Skeletal muscle satellite cell (primary cell): ENCODE data around the gene UNC5CL.
"Not testable (repeated sequence)": the region's sequence is repeated elsewhere in the genome, so short reads cannot be mapped to it uniquely, and the experiment has no call there.

Source experiments
- H3K27me3 ChIP-seq: 2 replicates; pipeline ENCODE4 v1.7.0; 2013; ENCODE audit warnings: low read length; ENCODE audit not compliant: control insufficient read depth, insufficient read depth
- H3K36me3 ChIP-seq: 2 replicates; pipeline ENCODE4 v1.7.0; 2013; ENCODE audit warnings: mild to moderate bottlenecking, control low read depth, low read length; ENCODE audit not compliant: insufficient read depth
- H3K4me1 ChIP-seq: 2 replicates; pipeline ENCODE4 v1.7.0; 2013; ENCODE audit warnings: low read length; ENCODE audit not compliant: control insufficient read depth, insufficient read depth
- H3K4me2 ChIP-seq: 2 replicates; pipeline ENCODE4 v1.7.0; 2013; ENCODE audit warnings: mild to moderate bottlenecking, low read length
- H3K4me3 ChIP-seq: 2 replicates; pipeline ENCODE4 v1.7.0; 2013; ENCODE audit warnings: low read length
- H3K9ac ChIP-seq: 2 replicates; pipeline ENCODE4 v1.7.0; 2013; ENCODE audit warnings: mild to moderate bottlenecking, low read depth, low read length, moderate library complexity
- H3K9me3 ChIP-seq: replicated peaks from 2 replicates; pipeline ENCODE4 v1.7.0; 2013; ENCODE audit warnings: mild to moderate bottlenecking, control low read depth, low read length

Gene UNC5CL

GRCh38 chr6:41017663-41018062 is 21.4 kb downstream of the UNC5CL start:
- no peaks in the 10 kb centered on the region for H3K4me1 ChIP-seq
- H3K27me3 ChIP-seq = no peaks in the 10 kb centered on the region
- H3K9ac ChIP-seq = no peak overlapping the region
- no peaks in the 10 kb centered on the region for H3K36me3 ChIP-seq
- no peak overlapping the region for H3K4me3 ChIP-seq
- H3K9me3 ChIP-seq = no peaks in the 10 kb centered on the region
- no peak overlapping the region for H3K4me2 ChIP-seq

- not testable (repeated sequence) for H3K4me3 ChIP-seq, H3K4me2 ChIP-seq, H3K4me1 ChIP-seq, H3K27me3 ChIP-seq, H3K9me3 ChIP-seq, H3K9ac ChIP-seq, H3K36me3 ChIP-seq
Measured at GRCh38 chr6:41015860-41016259, 23.2 kb downstream of the UNC5CL start.

GRCh38 chr6:41014780-41015179 is 24.2 kb downstream of the UNC5CL start:
- Histone ChIP-seq H3K9me3 (no peaks in the 10 kb centered on the region), H3K27me3 (peaks cover 5% of the 10 kb centered on the region), H3K4me2 (no peak overlapping the region), H3K9ac (no peak overlapping the region), H3K4me3 (no peak overlapping the region), H3K4me1 (no peaks in the 10 kb centered on the region), H3K36me3 (no peaks in the 10 kb centered on the region)

- no peaks in the 10 kb centered on the region for H3K36me3 ChIP-seq
- no peaks in the 10 kb centered on the region for H3K4me1 ChIP-seq
- H3K4me2 ChIP-seq = no peak overlapping the region
- no peaks in the 10 kb centered on the region for H3K9me3 ChIP-seq
- no peak overlapping the region for H3K9ac ChIP-seq
- no peak overlapping the region for H3K4me3 ChIP-seq
- peaks cover 11% of the 10 kb centered on the region for H3K27me3 ChIP-seq
Measured at GRCh38 chr6:41013466-41014153, 25.4 kb downstream of the UNC5CL start.

- Histone ChIP-seq H3K4me1 (no peaks in the 10 kb centered on the region), H3K36me3 (no peaks in the 10 kb centered on the region), H3K27me3 (peaks cover 16% of the 10 kb centered on the region), H3K9ac (no peak overlapping the region), H3K4me3 (no peak overlapping the region), H3K4me2 (no peak overlapping the region), H3K9me3 (no peaks in the 10 kb centered on the region)
Measured at GRCh38 chr6:41011673-41012072, 27.3 kb downstream of the UNC5CL start.

- Histone ChIP-seq H3K27me3 (peaks cover 19% of the 10 kb centered on the region), H3K4me3 (no peak overlapping the region), H3K36me3 (no peaks in the 10 kb centered on the region), H3K9me3 (no peaks in the 10 kb centered on the region), H3K4me2 (no peak overlapping the region), H3K4me1 (no peaks in the 10 kb centered on the region), H3K9ac (no peak overlapping the region)
Measured at GRCh38 chr6:41009669-41010068, 29.4 kb downstream of the UNC5CL start.

- Histone ChIP-seq H3K9ac (no peak overlapping the region), H3K4me1 (no peaks in the 10 kb centered on the region), H3K36me3 (no peaks in the 10 kb centered on the region), H3K9me3 (no peaks in the 10 kb centered on the region), H3K4me2 (no peak overlapping the region), H3K27me3 (peaks cover 25% of the 10 kb centered on the region), H3K4me3 (no peak overlapping the region)
Measured at GRCh38 chr6:41008011-41008410, 31.0 kb downstream of the UNC5CL start.

- not testable (repeated sequence) for H3K9me3 ChIP-seq, H3K36me3 ChIP-seq, H3K4me3 ChIP-seq, H3K9ac ChIP-seq, H3K4me2 ChIP-seq, H3K4me1 ChIP-seq
- H3K27me3 ChIP-seq = peaks cover 28% of the 10 kb centered on the region
Measured at GRCh38 chr6:41006980-41007379, 32.0 kb downstream of the UNC5CL start.

- not testable (repeated sequence) for H3K4me2 ChIP-seq, H3K4me1 ChIP-seq, H3K9ac ChIP-seq, H3K9me3 ChIP-seq, H3K4me3 ChIP-seq, H3K36me3 ChIP-seq
- H3K27me3 ChIP-seq = peaks cover 24% of the 10 kb centered on the region
Measured at GRCh38 chr6:41006217-41006616, 32.8 kb downstream of the UNC5CL start.

- Histone ChIP-seq H3K9ac (no peak overlapping the region), H3K27me3 (peaks cover 23% of the 10 kb centered on the region), H3K4me3 (no peak overlapping the region), H3K9me3 (no peaks in the 10 kb centered on the region), H3K4me1 (peaks cover 4% of the 10 kb centered on the region), H3K4me2 (no peak overlapping the region), H3K36me3 (no peaks in the 10 kb centered on the region)
Measured at GRCh38 chr6:41002168-41002567, 36.9 kb downstream of the UNC5CL start.

- no peak overlapping the region for H3K9ac ChIP-seq
- no peak overlapping the region for H3K4me3 ChIP-seq
- H3K27me3 ChIP-seq = peaks cover 20% of the 10 kb centered on the region
- no peaks in the 10 kb centered on the region for H3K36me3 ChIP-seq
- no peaks in the 10 kb centered on the region for H3K9me3 ChIP-seq
- peaks cover 4% of the 10 kb centered on the region for H3K4me1 ChIP-seq
- no peak overlapping the region for H3K4me2 ChIP-seq
Measured at GRCh38 chr6:41000248-41000647, 38.8 kb downstream of the UNC5CL start.

GRCh38 chr6:40999569-40999968 is 39.5 kb downstream of the UNC5CL start:
- Histone ChIP-seq H3K4me1 (peaks cover 4% of the 10 kb centered on the region), H3K4me3 (no peak overlapping the region), H3K27me3 (peaks cover 20% of the 10 kb centered on the region), H3K4me2 (no peak overlapping the region), H3K36me3 (no peaks in the 10 kb centered on the region), H3K9ac (no peak overlapping the region), H3K9me3 (no peaks in the 10 kb centered on the region)
